GM21423 (cell line): ENCODE measurements around the gene DSG3.
"Not testable (repeated sequence)": the region's sequence is repeated elsewhere in the genome, so short reads cannot be mapped to it uniquely, and the experiment has no call there.

Experiments
- ATAC-seq: cut with Tn5 transposase; IDR thresholded peaks from one replicate; pipeline ENCODE4 v1.9.1; 2021; ENCODE audit warnings: mild to moderate bottlenecking, moderate library complexity; ENCODE audit not compliant: unreplicated experiment

Gene DSG3

GRCh38 chr18:31491586-31491985 is 44.0 kb downstream of the DSG3 start:
- ATAC-seq = no peak

GRCh38 chr18:31492671-31493070 is 45.1 kb downstream of the DSG3 start:
- no peak for ATAC-seq

GRCh38 chr18:31493171-31493570 is 45.6 kb downstream of the DSG3 start:
- no peak for ATAC-seq

GRCh38 chr18:31493941-31494340 is 46.4 kb downstream of the DSG3 start:
- ATAC-seq = no peak

- not testable (repeated sequence) for ATAC-seq
Measured at GRCh38 chr18:31494705-31495244, 47.2 kb downstream of the DSG3 start.

- no peak for ATAC-seq
Measured at GRCh38 chr18:31497404-31497835, 49.9 kb downstream of the DSG3 start.

GRCh38 chr18:31497836-31498573 is 50.5 kb downstream of the DSG3 start, which contains the start of gene DSG2:
TSS of gene DSG2 (plus strand) at chr18:31498177. CDS start at chr18:31498252, 75 bp downstream.
- ATAC-seq = peak; percentile 43

- ATAC-seq = no peak
Measured at GRCh38 chr18:31498574-31499524, 51.3 kb downstream of the DSG3 start.

GRCh38 chr18:31500051-31500688 is 52.6 kb downstream of the DSG3 start:
- peak; percentile 86 for ATAC-seq

GRCh38 chr18:31503011-31503410 is 55.5 kb downstream of the DSG3 start:
- ATAC-seq = no peak

GRCh38 chr18:31504455-31505147 is 57.1 kb downstream of the DSG3 start:
- no peak for ATAC-seq

- no peak for ATAC-seq
Measured at GRCh38 chr18:31505156-31505555, 57.6 kb downstream of the DSG3 start.

- ATAC-seq = no peak
Measured at GRCh38 chr18:31506024-31506742, 58.6 kb downstream of the DSG3 start.

- not testable (repeated sequence) for ATAC-seq
Measured at GRCh38 chr18:31507124-31507523, 59.6 kb downstream of the DSG3 start.

GRCh38 chr18:31508781-31509180 is 61.2 kb downstream of the DSG3 start:
- no peak for ATAC-seq

GRCh38 chr18:31509571-31509970 is 62.0 kb downstream of the DSG3 start:
- ATAC-seq = no peak

GRCh38 chr18:31510319-31510718 is 62.8 kb downstream of the DSG3 start:
- ATAC-seq = no peak

GRCh38 chr18:31511098-31511497 is 63.6 kb downstream of the DSG3 start:
- ATAC-seq = no peak

- ATAC-seq = no peak
Measured at GRCh38 chr18:31512203-31512764, 64.7 kb downstream of the DSG3 start.
